Sigmoid colon (tissue), 7 donors: ENCODE results near the gene ULK3. TPM values are rescaled to one million over a fixed set of nuclear protein-coding genes. Genes with fewer than 3 reads are reported as not detected.

Source experiments
- DNase-seq: peaks from one replicate; pipeline ENCODE4 v3.0.0-alpha.2; 2019
- H3K27ac ChIP-seq, 4 donors: fragments of 200-600 bp; sonication (generic); one replicate each; pipeline ENCODE4 v1.5.1; 2016 to 2019; ENCODE audit warnings: mild to moderate bottlenecking in 1 of 4
- H3K27me3 ChIP-seq, 3 donors: fragments of 200-600 bp; sonication (generic); one replicate each; pipeline ENCODE4 v1.5.1; 2019; ENCODE audit warnings: mild to moderate bottlenecking in 1 of 3
- H3K36me3 ChIP-seq, 4 donors: fragments of 200-600 bp; sonication (generic); one replicate each; pipeline ENCODE4 v1.5.1; 2016 to 2019
- H3K4me1 ChIP-seq, 4 donors: fragments of 200-600 bp; sonication (generic); one replicate each; pipeline ENCODE4 v1.5.1; 2017 to 2019
- H3K4me3 ChIP-seq, 4 donors: fragments of 200-600 bp; sonication (generic); one replicate each; pipeline ENCODE4 v1.5.1; 2017 to 2019; ENCODE audit warnings: mild to moderate bottlenecking in 2 of 4, moderate library complexity in 1 of 4
- H3K9me3 ChIP-seq, 4 donors: fragments of 200-600 bp in 3 of 4; sonication (generic) in 3 of 4; one replicate each; pipeline versions ENCODE4 v1.5.1 to v1.6.1; 2013 to 2019
- CTCF ChIP-seq, 4 experiments: fragments of 450-650 bp in 3 of 4; fragments of 200-600 bp in 1 of 4; IDR thresholded peaks; one replicate each; pipeline ENCODE4 v1.5.1; 2016 to 2019; ENCODE audit warnings: antibody characterized with exemption in 4 of 4, mild to moderate bottlenecking in 3 of 4, moderate library complexity in 2 of 4
- EP300 ChIP-seq, 4 donors: sonication (generic); formaldehyde crosslinking; IDR thresholded peaks; one replicate each; pipeline ENCODE4 v1.6.1; 2017; ENCODE audit warnings: antibody characterized with exemption in 4 of 4
- POLR2A ChIP-seq, 2 donors: fragments of 450-650 bp; IDR thresholded peaks; one replicate each; pipeline ENCODE4 v1.6.1; 2016; ENCODE audit warnings: antibody characterized with exemption in 2 of 2, mild to moderate bottlenecking in 2 of 2, moderate library complexity in 2 of 2
- POLR2AphosphoS5 ChIP-seq, 4 donors: sonication (generic); formaldehyde crosslinking; IDR thresholded peaks; one replicate each; pipeline ENCODE4 v1.6.1; 2017; ENCODE audit warnings: antibody characterized with exemption in 4 of 4
- WGBS, 2 donors: extraction: QIAGEN DNeasy Blood & Tissue Kit; methylation state at CpG; one replicate each; pipeline ENCODE4 v1.1.7; 2013; 5-methylcytosine and 5-hydroxymethylcytosine counted together
- intact Hi-C: fragments of 100-400 bp; cut with DNase I; formaldehyde crosslinking; loops from one replicate; pipeline ENCODE4 v1.15.1; 2023
- polyA plus RNA-seq, 3 donors: library from polyadenylated mRNA; stranded (reverse); fragments of 200-250 nt; gene quantifications; one replicate each; pipeline ENCODE4 v1.2.3, GENCODE V29; 2013
- total RNA-seq, 4 donors: library from RNA; depleted of rRNA; stranded (reverse); fragments of >200 nt; gene quantifications; one replicate each; pipeline ENCODE4 v1.1.0, GENCODE V29; 2016
- donor health status: healthy with polysubstance abuse.
- donor health status: Bipolar disorder and iron deficiency.
- donor health status: healthy.

The ULK3 gene
- total and polyA plus RNA-seq, 7 donors: 21.1 to 48.6 (median 46.8) TPM

- intact Hi-C loops: loop anchor here (5.0 kb wide), 2 partner anchors 103 to 118 kb away; partner anchors contain the start of gene RPP25
- peaks cover 0 to 45% (median 4%) of the 10 kb centered on the region in 4 donors for H3K36me3 ChIP-seq
- peaks cover 0 to 28% (median 23%) of the 10 kb centered on the region in 4 donors for H3K4me1 ChIP-seq
- H3K27ac ChIP-seq: no peak overlapping the region
- H3K4me3 ChIP-seq: no peak overlapping the region
- TF ChIP-seq POLR2A (IDR thresholded peaks at IDR 0.05) (no peak), EP300 (IDR thresholded peaks at IDR 0.05) (no peak), CTCF (IDR thresholded peaks at IDR 0.05) (no peak), POLR2AphosphoS5 (IDR thresholded peaks at IDR 0.05) (no peak)
- no peaks in the 10 kb centered on the region for H3K27me3 ChIP-seq
- DNase-seq: no peak
- 88 to 91% methylated on average over 31 of the region's 31 CpGs for WGBS, 2 donors
- no peaks in the 10 kb centered on the region for H3K9me3 ChIP-seq
These were observed 3.2 kb downstream of the ULK3 start for GRCh38 chr15:74839526-74840395.

GRCh38 chr15:74838746-74839525 lies 4.0 kb downstream of the ULK3 start:
- WGBS, 2 donors: 91 to 92% methylated on average over 11 of the region's 11 CpGs
- Histone ChIP-seq H3K27me3 (no peaks in the 10 kb centered on the region), H3K27ac (no peak overlapping the region), H3K36me3 (peaks cover 0 to 43% (median 2%) of the 10 kb centered on the region in 4 donors), H3K4me1 (peaks cover 0 to 25% (median 19%) of the 10 kb centered on the region in 4 donors), H3K9me3 (no peaks in the 10 kb centered on the region), H3K4me3 (no peak overlapping the region)
- TF ChIP-seq POLR2AphosphoS5 (IDR thresholded peaks at IDR 0.05): no peak
- no peak for DNase-seq
- intact Hi-C loops: no loop called here

- peaks cover 0 to 18% (median 12%) of the 10 kb centered on the region in 4 donors for H3K4me1 ChIP-seq
- H3K9me3 ChIP-seq: no peaks in the 10 kb centered on the region
- peaks cover 0 to 43% (median 2%) of the 10 kb centered on the region in 4 donors for H3K36me3 ChIP-seq
- no peak for TF ChIP-seq EP300 (IDR thresholded peaks at IDR 0.05)
- no peak for TF ChIP-seq POLR2AphosphoS5 (IDR thresholded peaks at IDR 0.05)
- TF ChIP-seq CTCF (IDR thresholded peaks at IDR 0.05): no peak
- TF ChIP-seq POLR2A (IDR thresholded peaks at IDR 0.05): no peak
- no peak overlapping the region for H3K4me3 ChIP-seq
- H3K27me3 ChIP-seq: no peaks in the 10 kb centered on the region
- intact Hi-C loops: no loop called here
- no peak for DNase-seq
- no peak overlapping the region for H3K27ac ChIP-seq
- 88 to 92% methylated on average over 10 of the region's 10 CpGs for WGBS, 2 donors
These were observed 4.8 kb downstream of the ULK3 start for GRCh38 chr15:74838137-74838516.

- no peak for DNase-seq
- intact Hi-C loops: no loop called here
- Histone ChIP-seq H3K4me3 (no peak overlapping the region), H3K4me1 (peaks cover 0 to 18% (median 11%) of the 10 kb centered on the region in 4 donors), H3K27ac (no peak overlapping the region), H3K36me3 (peaks cover 0 to 43% (median 2%) of the 10 kb centered on the region in 4 donors), H3K9me3 (no peaks in the 10 kb centered on the region), H3K27me3 (no peaks in the 10 kb centered on the region)
- no peak for TF ChIP-seq CTCF (IDR thresholded peaks at IDR 0.05)
- TF ChIP-seq EP300 (IDR thresholded peaks at IDR 0.05): no peak
- no peak for TF ChIP-seq POLR2AphosphoS5 (IDR thresholded peaks at IDR 0.05)
- no peak for TF ChIP-seq POLR2A (IDR thresholded peaks at IDR 0.05)
- WGBS, 2 donors: 85 to 93% methylated on average over 15 of the region's 15 CpGs
These were observed 5.3 kb downstream of the ULK3 start for GRCh38 chr15:74837482-74838136.
